Neural progenitor cell (in vitro differentiated cells): ENCODE results near the gene LRP2. TPM values are rescaled to one million over a fixed set of nuclear protein-coding genes. Genes with fewer than 3 reads are reported as not detected.

ENCODE experiments used
- DNase-seq: peaks from one replicate; pipeline ENCODE4 v3.0.0-alpha.2; 2016; ENCODE audit warnings: low spot score
- H2AFZ ChIP-seq: fragments of 200-600 bp; sonication (generic); replicated peaks from 2 replicates; pipeline ENCODE4 v1.6.1; 2016; ENCODE audit warnings: antibody characterized with exemption
- H3F3A ChIP-seq: fragments of 200-600 bp; sonication (generic); 2 replicates; pipeline ENCODE4 v1.6.1; 2016; ENCODE audit warnings: antibody characterized with exemption, low read depth
- H3K27ac ChIP-seq: fragments of 200-600 bp; sonication (generic); 2 replicates; pipeline ENCODE4 v1.5.1; 2016; ENCODE audit warnings: mild to moderate bottlenecking
- H3K27me3 ChIP-seq: fragments of 200-600 bp; sonication (generic); 2 replicates; pipeline ENCODE4 v1.6.1; 2016; ENCODE audit warnings: mild to moderate bottlenecking, moderate library complexity
- H3K36me3 ChIP-seq: fragments of 200-600 bp; sonication (generic); 2 replicates; pipeline ENCODE4 v1.5.1; 2016
- H3K4me1 ChIP-seq: fragments of 200-600 bp; sonication (generic); 2 replicates; pipeline ENCODE4 v1.6.1; 2016; ENCODE audit warnings: mixed run types
- H3K4me2 ChIP-seq: fragments of 200-600 bp; sonication (generic); 2 replicates; pipeline ENCODE4 v1.6.1; 2016
- H3K4me3 ChIP-seq: fragments of 200-600 bp; sonication (generic); 2 replicates; pipeline ENCODE4 v1.5.1; 2016
- H3K79me2 ChIP-seq: fragments of 200-600 bp; sonication (generic); 2 replicates; pipeline ENCODE4 v1.6.1; 2016; ENCODE audit warnings: low read depth
- H3K9ac ChIP-seq: fragments of 200-600 bp; sonication (generic); 2 replicates; pipeline ENCODE4 v1.6.1; 2016
- H3K9me3 ChIP-seq: fragments of 200-600 bp; sonication (generic); 2 replicates; pipeline ENCODE4 v1.5.1; 2016; ENCODE audit warnings: low read depth
- H4K20me1 ChIP-seq: fragments of 200-600 bp; sonication (generic); 2 replicates; pipeline ENCODE4 v1.6.1; 2016; ENCODE audit warnings: low read depth
- H3K27ac Mint-ChIP-seq: 3 replicates; pipeline ENCODE4 v1.8.0; 2021; ENCODE audit warnings: mixed read lengths
- H3K27me3 Mint-ChIP-seq: 2 replicates; pipeline ENCODE4 v1.8.0; 2022; ENCODE audit warnings: low read depth, mild to moderate bottlenecking, inconsistent platforms, moderate library complexity, mixed read lengths; ENCODE audit not compliant: insufficient read depth
- H3K36me3 Mint-ChIP-seq: 3 replicates; pipeline ENCODE4 v1.8.0; 2021; ENCODE audit warnings: mixed read lengths
- H3K4me1 Mint-ChIP-seq: 3 replicates; pipeline ENCODE4 v1.8.0; 2021; ENCODE audit warnings: mixed read lengths
- H3K4me3 Mint-ChIP-seq: 3 replicates; pipeline ENCODE4 v1.8.0; 2021; ENCODE audit warnings: mild to moderate bottlenecking, moderate library complexity, mixed read lengths
- H3K9me3 Mint-ChIP-seq: 3 replicates; pipeline ENCODE4 v1.8.0; 2020; ENCODE audit warnings: mixed read lengths
- EZH2 ChIP-seq: fragments of 200-600 bp; sonication (generic); IDR thresholded peaks from 2 replicates; pipeline ENCODE4 v1.6.1; 2017; ENCODE audit warnings: antibody characterized with exemption, mild to moderate bottlenecking, moderate library complexity
- EZH2phosphoT487 ChIP-seq: fragments of 200-600 bp; sonication (generic); IDR thresholded peaks from 2 replicates; pipeline ENCODE4 v1.6.1; 2017; ENCODE audit warnings: antibody characterized with exemption
- total RNA-seq: library from RNA; depleted of rRNA; stranded (reverse); fragments of >200 nt; gene quantifications from 2 replicates; pipeline ENCODE4 v1.2.3, GENCODE V29; 2015; ENCODE audit warnings: low replicate concordance
- TF ChIP-seq, protein P1 (sequence below): fragments of 200-600 bp; sonication (generic); IDR thresholded peaks from 2 replicates; pipeline ENCODE4 v1.5.1; 2017; ENCODE audit warnings: antibody characterized with exemption, mild to moderate bottlenecking

LRP2 gene
- total RNA-seq, 1 donor from 2014 or later = 143 TPM

DNA sequence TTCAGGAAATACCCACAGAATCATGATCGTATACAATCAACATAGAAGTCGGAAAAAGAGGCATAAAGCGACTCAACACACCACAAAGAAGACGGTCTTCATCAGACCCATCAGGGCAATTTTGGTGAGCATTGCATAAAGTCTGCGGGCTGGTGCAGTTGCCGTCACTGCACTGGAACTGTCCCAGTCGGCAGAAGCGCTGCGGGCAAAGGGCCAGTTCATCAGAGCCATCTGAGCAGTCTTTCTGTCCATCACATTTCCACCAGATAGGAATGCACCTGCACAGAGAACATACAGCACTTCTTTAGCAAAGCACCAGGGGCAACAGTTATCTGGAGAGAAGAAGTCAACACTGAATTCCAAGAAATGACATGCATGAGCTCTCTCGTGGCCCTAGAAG lies 187.2 kb downstream of the LRP2 start:
- Mint-ChIP-seq H3K27ac (no peak overlapping the region), H3K27me3 (no peaks in the 10 kb centered on the region), H3K4me1 (no peaks in the 10 kb centered on the region), H3K36me3 (peaks cover 24% of the 10 kb centered on the region), H3K9me3 (no peaks in the 10 kb centered on the region), H3K4me3 (no peak overlapping the region)
- no peak for DNase-seq
- H3K79me2 ChIP-seq = no peaks in the 10 kb centered on the region
- no peaks in the 10 kb centered on the region for H3F3A ChIP-seq
- no peak overlapping the region for H3K27ac ChIP-seq
- TF ChIP-seq EZH2phosphoT487 (no peak), EZH2 (no peak)
- TF ChIP-seq, protein P1, sequence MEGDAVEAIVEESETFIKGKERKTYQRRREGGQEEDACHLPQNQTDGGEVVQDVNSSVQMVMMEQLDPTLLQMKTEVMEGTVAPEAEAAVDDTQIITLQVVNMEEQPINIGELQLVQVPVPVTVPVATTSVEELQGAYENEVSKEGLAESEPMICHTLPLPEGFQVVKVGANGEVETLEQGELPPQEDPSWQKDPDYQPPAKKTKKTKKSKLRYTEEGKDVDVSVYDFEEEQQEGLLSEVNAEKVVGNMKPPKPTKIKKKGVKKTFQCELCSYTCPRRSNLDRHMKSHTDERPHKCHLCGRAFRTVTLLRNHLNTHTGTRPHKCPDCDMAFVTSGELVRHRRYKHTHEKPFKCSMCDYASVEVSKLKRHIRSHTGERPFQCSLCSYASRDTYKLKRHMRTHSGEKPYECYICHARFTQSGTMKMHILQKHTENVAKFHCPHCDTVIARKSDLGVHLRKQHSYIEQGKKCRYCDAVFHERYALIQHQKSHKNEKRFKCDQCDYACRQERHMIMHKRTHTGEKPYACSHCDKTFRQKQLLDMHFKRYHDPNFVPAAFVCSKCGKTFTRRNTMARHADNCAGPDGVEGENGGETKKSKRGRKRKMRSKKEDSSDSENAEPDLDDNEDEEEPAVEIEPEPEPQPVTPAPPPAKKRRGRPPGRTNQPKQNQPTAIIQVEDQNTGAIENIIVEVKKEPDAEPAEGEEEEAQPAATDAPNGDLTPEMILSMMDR = no peak
- no peak overlapping the region for H3K4me3 ChIP-seq
- H3K27me3 ChIP-seq = no peaks in the 10 kb centered on the region
- H3K9me3 ChIP-seq = no peaks in the 10 kb centered on the region
- no peaks in the 10 kb centered on the region for H3K4me1 ChIP-seq
- no peaks in the 10 kb centered on the region for H4K20me1 ChIP-seq
- no peak overlapping the region for H3K9ac ChIP-seq
- peaks cover 32% of the 10 kb centered on the region for H3K36me3 ChIP-seq
- H2AFZ ChIP-seq = no peak overlapping the region
- H3K4me2 ChIP-seq = no peak overlapping the region

DNA sequence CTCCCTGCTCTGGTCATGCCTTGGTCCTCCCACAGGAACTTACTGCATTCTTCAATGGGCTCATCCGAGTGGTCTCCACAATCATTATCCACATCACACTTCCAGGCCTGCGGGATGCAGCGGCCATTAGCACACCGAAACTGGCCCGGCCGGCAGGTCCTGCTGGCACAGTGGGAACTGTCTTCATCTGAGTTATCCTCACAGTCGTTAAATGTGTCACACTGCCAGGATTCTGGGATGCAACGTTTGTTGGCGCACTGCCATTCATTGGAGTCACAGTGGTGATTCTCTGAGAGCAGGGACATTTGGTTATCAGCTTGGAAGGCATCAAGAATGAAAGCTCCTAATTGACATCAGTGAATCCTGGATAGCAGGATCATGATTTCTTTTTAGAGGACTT lies 188.5 kb downstream of the LRP2 start:
- Mint-ChIP-seq H3K9me3 (no peaks in the 10 kb centered on the region), H3K36me3 (peaks cover 29% of the 10 kb centered on the region), H3K27me3 (no peaks in the 10 kb centered on the region), H3K4me1 (no peaks in the 10 kb centered on the region), H3K27ac (no peak overlapping the region), H3K4me3 (no peak overlapping the region)
- Histone ChIP-seq H3K79me2 (no peaks in the 10 kb centered on the region), H3K4me3 (no peak overlapping the region), H3K9me3 (no peaks in the 10 kb centered on the region), H4K20me1 (no peaks in the 10 kb centered on the region), H3K4me2 (no peak overlapping the region), H3K27ac (no peak overlapping the region), H3K4me1 (no peaks in the 10 kb centered on the region), H3K36me3 (peaks cover 43% of the 10 kb centered on the region), H3K9ac (no peak overlapping the region), H3K27me3 (no peaks in the 10 kb centered on the region), H2AFZ (no peak overlapping the region), H3F3A (no peaks in the 10 kb centered on the region)
- no peak for DNase-seq
- no peak for TF ChIP-seq EZH2phosphoT487
- TF ChIP-seq, protein P1 = no peak
- no peak for TF ChIP-seq EZH2

DNA sequence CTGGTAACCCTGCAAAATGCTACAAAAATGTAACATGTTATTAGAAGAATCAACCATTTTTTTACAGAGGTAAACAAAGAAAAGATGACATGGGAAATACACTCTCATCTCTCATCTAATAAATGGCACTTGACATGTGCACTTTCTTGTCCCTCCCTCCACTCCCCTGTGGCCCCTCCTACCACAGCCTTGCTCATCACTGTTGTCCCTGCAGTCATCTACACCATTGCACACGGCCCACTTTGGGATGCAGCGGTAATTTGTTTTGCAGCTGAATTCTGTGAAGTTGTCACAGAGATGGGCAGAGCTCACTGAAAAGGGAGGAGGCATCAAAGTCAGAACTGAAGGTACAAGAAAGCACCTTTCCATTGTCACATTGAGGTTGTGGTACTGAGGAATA lies 189.4 kb downstream of the LRP2 start:
- Histone ChIP-seq H2AFZ (no peak overlapping the region), H3K79me2 (no peaks in the 10 kb centered on the region), H3K4me1 (no peaks in the 10 kb centered on the region), H4K20me1 (no peaks in the 10 kb centered on the region), H3F3A (no peaks in the 10 kb centered on the region), H3K4me3 (no peak overlapping the region), H3K4me2 (no peak overlapping the region), H3K27ac (no peak overlapping the region), H3K27me3 (no peaks in the 10 kb centered on the region), H3K36me3 (peaks cover 51% of the 10 kb centered on the region), H3K9ac (no peak overlapping the region), H3K9me3 (no peaks in the 10 kb centered on the region)
- no peaks in the 10 kb centered on the region for H3K27me3 Mint-ChIP-seq
- H3K4me3 Mint-ChIP-seq = no peak overlapping the region
- no peak overlapping the region for H3K27ac Mint-ChIP-seq
- H3K9me3 Mint-ChIP-seq = no peaks in the 10 kb centered on the region
- no peaks in the 10 kb centered on the region for H3K4me1 Mint-ChIP-seq
- TF ChIP-seq EZH2 = no peak
- TF ChIP-seq, protein P1 = no peak
- peaks cover 31% of the 10 kb centered on the region for H3K36me3 Mint-ChIP-seq
- DNase-seq = no peak
